Hematopoietic multipotent progenitor cell treated with erythropoietin and hydrocortisone succinate and interleukin-3 and kit ligand, for 15 days (in vitro differentiated cells): ENCODE results near the gene RNF14.

Experiments used
- DNase-seq: peaks from one replicate; pipeline ENCODE4 v3.0.0-alpha.2; 2015; ENCODE audit warnings: low spot score

The RNF14 gene

DNA sequence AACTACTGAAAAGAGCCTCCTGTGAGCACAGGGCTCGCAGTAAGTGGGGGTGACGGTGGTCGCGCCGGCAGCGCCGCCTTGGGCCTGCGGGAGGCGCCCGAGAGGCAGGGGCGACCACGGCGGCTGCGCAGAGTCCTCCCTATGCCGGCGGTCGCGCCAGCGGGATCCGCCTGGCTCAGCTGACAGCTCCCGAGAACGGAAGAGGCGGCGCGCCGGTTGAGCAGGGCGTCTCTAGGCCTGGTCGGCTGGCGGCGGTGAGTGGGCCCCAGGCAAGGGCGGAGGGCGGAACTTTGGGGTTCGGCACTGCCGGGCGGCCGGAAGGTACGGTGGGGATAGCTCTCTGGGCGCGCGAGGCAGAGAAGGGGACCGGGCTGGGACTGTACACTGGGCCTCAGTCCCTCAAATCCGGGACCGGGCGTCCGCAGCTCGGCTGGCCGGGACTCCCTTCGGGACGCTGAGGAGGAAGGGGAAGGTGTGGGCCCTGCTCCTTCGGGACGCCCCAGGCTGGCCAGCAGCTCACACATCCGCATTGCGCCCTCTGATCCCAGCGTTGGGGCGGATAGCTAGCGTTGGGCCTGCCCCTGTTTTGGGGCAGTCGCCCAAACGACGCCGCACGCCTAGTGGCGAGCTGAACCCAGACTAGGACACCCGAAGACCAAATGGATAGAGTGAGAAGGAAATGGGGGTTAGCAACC is at the start of gene RNF14:
Gene RNF14 (plus strand): TSS at position 192 of the 695 bp plus-strand sequence. CDS start 4,484 bp downstream, outside the sequence.
- peak; percentile 92 for DNase-seq

GRCh38 chr5:141919218-141920119 is 49.4 kb upstream of the RNF14 start:
- no peak for DNase-seq

DNA sequence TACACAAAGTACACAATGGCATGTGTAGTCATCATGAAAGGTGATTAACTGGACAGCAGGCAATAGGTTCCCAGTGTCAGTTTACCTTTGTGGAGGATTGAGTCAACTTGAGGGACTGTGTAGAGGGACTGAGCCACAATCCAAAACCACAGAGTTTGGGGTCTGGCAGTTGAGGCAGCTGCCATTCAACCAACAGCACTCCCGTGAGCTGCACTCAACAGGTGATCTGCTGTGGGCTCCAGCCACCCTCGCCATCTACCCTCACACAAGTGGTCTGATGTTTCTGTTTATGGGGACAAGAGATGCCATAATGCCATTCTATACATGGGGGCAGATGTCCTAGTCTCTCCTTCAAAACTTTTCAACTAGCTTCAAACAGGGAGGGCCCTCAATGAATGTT is 48.1 kb upstream of the RNF14 start:
- no peak for DNase-seq

GRCh38 chr5:141922827-141923447 is 46.0 kb upstream of the RNF14 start:
- DNase-seq = peak; percentile 18

DNA sequence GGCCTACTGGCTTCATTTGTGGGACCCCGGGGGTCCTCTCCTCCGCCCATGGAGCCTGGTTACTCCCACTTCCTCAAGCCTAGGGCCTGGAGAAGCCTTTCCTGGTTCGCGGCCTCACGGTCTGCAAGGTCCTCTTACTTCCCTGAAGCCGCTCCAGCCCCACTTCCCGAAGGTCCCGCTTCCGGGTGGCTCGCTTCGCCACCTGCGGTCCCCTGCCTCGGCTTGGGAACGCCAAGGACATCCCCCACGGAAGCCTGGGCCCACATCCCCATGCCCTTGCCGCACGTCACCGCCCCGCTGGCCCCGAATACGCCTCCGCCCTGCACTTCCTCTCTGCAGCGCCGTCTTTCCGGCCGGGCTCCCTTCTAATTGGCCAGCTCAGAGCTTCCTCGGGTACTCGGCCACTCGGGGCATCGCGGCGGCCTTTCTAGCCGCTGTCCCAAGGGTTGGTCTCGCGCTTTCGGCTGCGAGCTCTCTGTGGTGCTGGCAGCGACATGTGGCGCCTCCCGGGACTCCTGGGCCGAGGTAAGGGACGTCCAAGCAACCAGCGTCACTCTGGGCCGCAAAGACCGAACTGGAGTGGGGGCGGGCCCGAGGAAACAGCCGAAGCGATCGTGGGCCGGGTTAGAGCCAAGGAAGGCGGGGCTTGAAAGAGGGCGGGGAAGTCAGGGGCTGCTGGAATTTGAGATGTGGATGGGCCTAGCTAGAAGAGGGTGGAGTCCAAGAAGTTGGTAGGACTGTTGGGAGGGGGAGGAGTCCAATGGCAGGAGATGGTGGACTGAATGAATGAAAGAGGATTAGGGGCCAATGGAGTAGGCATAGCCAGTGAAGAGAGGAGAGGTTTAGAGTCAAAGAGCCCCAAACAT is 45.2 kb upstream of the RNF14 start, which contains the start of gene DELE1:
Gene DELE1 (plus strand): TSS at position 424 of the 866 bp plus-strand sequence. CDS start 71 bp downstream, at position 495.
- DNase-seq = peak; percentile 93

GRCh38 chr5:141926434-141926833 is 42.5 kb upstream of the RNF14 start:
- DNase-seq = no peak

- no peak for DNase-seq
Measured at GRCh38 chr5:141928051-141928450, 40.9 kb upstream of the RNF14 start.

- DNase-seq = no peak
Measured at GRCh38 chr5:141929398-141930058, 39.4 kb upstream of the RNF14 start.

DNA sequence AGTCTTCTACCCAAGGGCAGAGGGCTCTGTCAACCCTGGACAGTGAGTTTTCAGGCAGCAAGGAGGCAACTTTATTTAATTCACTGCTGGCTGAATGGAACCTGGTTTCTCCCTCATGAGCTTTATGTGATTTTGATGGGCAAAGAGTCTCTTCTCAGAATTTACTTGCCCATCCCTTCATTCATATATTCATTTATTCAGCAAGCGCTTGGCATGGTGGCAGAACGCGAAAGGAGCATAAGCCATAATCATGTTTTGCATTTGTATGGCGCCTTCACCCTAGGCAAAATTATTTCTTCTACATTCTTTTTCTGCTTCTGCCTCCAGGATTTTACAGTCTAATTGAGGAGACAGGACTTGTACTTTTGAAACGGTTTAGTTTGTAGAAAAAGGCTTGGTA is 37.2 kb upstream of the RNF14 start:
- DNase-seq = no peak

- no peak for DNase-seq
Measured at GRCh38 chr5:141933151-141933550, 35.8 kb upstream of the RNF14 start.

DNA sequence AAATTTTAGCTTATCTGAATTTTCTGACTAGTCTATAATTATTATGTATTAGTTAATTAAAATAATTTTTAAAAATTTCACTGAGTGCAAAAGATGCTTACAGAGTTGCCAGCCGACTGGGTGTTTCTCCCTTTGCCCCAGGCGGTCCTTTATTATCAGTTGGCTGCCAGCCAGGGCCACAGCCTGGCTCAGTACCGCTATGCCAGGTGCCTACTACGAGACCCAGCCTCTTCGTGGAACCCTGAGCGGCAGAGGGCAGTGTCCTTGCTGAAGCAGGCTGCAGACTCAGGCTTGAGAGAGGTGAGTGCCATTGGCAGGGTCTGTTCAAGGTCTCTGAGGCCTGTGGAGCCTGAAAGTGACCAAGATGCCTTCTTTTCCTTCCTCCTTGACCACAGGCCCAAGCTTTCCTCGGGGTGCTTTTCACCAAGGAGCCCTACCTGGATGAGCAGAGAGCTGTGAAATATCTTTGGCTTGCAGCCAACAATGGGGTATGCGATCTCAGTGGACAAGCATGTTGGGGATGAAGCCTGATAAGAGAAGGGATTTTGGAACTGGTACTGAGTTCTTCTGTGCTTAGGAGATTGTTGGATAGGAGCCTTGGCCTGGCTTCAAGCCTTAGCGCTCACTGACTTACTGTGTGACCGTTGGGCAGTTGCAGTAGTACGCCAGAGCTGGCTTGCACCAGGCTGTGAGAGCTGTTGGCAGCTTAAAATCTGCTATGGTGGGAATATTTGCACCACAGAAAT is 34.6 kb upstream of the RNF14 start:
- peak; percentile 70 for DNase-seq

- no peak for DNase-seq
Measured at GRCh38 chr5:141935538-141935937, 33.4 kb upstream of the RNF14 start.

DNA sequence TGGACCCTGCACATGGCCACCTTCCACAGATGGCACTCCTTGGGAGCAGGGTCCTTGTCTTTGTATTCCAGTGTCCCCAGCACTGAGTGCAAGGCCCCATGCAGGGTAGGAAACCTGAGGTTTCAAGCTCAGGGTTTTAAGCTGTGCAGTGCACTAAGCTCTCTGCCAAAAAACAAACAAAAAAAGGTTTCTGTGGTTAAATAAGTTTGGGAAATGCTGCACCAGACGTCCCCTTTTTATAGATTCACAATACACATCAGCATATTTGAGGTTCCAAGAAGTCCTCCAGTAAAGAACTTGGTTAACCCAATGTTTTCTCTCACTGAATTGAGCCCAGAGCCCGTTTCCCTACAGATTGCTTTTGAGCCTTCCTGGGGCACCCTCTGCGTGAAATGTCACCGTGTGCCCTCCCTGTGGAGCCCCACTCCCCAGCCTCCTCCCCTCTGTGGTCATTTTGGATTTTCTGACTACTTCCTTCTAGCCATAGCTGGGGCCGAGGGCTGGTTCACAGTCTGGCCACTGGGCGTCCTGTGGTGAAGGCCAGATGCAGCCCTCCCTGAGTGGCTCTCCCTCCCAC is 28.1 kb upstream of the RNF14 start:
- DNase-seq = no peak

GRCh38 chr5:141941307-141941706 is 27.6 kb upstream of the RNF14 start:
- DNase-seq = no peak

GRCh38 chr5:141941779-141942178 is 27.1 kb upstream of the RNF14 start:
- DNase-seq = no peak

GRCh38 chr5:141942185-141942857 is 26.6 kb upstream of the RNF14 start:
- DNase-seq = no peak

GRCh38 chr5:141944076-141944475 is 24.8 kb upstream of the RNF14 start:
- DNase-seq = no peak

GRCh38 chr5:141945511-141946051 is 23.3 kb upstream of the RNF14 start:
- DNase-seq = no peak

GRCh38 chr5:141947316-141947715 is 21.6 kb upstream of the RNF14 start:
- no peak for DNase-seq
